Midbrain (tissue), 1 donor: ENCODE data around the gene KCNG2.

ENCODE experiments used
- DNase-seq: peaks from one replicate; lab custom pipeline; 2025; lab: John Stamatoyannopoulos, UW

The KCNG2 gene

DNA sequence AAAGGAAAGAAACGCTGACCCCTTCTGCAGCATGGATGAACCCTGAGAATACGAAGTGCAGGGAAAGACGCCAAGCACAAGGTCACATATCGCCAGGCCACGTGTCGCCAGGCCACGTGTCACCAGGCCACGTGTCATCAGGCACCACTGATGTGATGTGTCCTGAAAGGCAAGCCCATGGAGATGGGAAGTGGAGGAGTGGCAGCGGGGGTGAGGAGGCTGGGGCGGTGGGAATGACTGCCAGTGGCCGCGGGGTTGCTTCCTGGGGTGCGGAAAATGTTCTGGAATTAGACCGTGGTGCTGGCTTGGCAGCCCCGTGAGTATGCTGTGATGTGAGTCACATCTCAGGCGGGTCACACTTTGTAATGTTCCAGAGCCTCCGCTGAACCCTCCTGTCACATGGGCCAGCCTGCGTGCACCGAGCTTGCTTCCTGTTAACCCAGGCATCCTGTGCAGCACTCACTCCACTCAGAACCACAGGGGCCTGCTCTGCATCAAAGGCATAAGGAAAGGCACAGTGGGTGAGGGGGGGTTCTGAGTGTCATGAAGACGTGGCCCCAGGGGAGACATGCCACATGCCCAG, 114.8 kb downstream of the KCNG2 start:
- DNase-seq, result no peak

GRCh38 chr18:79912994-79913831, 115.5 kb downstream of the KCNG2 start:
- no peak for DNase-seq

- no peak for DNase-seq
Observed at GRCh38 chr18:79914614-79915160, 116.9 kb downstream of the KCNG2 start.

DNA sequence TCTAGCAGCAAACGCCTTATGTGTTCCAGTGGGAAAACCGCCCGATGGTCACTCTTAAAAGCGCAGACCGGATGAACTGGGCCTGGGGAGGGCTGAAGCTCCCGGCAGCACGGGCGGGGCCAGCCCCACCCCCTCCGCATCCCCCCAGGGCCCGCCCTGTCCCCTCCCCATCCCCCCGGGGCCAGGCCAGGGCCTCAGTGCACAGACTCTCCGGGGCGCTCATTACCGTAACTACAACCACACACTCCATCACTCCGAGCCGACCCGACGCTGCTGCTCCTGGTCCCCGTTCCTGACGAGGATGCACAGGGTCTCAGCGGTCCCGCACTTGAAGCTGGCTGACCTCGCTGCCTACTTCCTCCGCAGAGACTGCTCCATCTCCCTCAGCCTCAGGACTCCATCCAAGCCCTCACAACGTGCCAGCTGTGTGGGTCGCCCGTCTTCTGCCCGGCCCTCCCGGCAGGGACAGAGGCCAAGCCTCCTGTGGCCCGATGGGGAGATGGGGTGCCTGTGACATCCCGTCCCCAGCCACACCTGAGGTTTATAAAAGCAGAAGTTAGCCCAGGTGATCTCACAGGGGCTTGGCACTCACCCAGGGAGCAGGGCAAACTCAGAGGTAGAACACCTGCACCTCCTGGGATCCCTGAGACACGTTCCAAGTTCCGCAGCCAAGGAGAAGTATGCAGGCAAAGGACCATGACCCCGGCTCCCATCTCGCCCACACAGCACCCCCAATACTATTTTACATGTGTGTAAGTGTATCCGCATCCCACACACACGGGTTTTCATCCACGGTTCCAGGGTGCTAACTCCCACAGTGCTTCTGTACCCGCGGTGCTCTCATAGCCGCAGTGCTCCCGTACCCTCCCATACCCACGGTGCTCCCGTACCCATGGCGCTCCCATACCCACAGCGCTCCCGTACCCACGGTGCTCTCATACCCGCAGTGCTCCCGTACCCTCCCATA, 117.7 kb downstream of the KCNG2 start:
- DNase-seq, result no peak

GRCh38 chr18:79916128-79916494, 118.4 kb downstream of the KCNG2 start:
- DNase-seq, result no peak

DNA sequence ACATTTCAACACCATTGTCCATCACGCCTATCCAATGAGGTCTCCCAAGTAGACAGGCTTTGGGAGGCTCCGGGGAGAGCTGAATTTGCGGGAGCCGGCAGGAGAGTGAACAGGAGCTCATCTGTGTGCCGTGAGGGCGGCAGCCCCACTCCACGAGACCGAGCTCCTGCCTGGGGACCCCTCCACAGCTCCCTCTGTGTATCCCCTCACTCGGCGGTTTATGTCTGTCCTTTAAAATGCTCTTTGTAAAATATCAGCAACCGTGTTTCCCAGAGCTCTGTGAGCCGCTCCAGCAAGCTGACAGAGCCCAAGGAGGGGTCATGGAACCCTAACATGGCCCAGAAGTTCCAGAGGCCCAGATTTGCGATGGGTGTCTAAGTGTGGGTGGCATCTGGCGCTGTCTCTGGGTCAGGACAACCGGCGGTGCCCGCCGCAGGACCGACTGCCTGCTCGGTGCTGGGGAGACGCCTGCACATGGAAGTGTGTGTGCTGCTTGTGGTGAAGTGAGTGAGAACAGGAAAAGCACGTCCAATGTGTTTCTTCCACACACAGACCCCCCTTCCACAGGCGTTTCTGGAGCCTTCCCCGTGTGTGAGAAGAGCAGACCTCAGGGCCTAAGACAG, 118.9 kb downstream of the KCNG2 start:
- DNase-seq, result no peak

- no peak for DNase-seq
Observed at GRCh38 chr18:79917169-79917852, 119.6 kb downstream of the KCNG2 start.

- no peak for DNase-seq
Observed at GRCh38 chr18:79917853-79918614, 120.3 kb downstream of the KCNG2 start.

- DNase-seq, result no peak
Observed at GRCh38 chr18:79918615-79919011, 120.9 kb downstream of the KCNG2 start.

- DNase-seq, result no peak
Observed at GRCh38 chr18:79919089-79919488, 121.4 kb downstream of the KCNG2 start.

- DNase-seq, result no peak
Observed at GRCh38 chr18:79921984-79922965, 124.5 kb downstream of the KCNG2 start.

DNA sequence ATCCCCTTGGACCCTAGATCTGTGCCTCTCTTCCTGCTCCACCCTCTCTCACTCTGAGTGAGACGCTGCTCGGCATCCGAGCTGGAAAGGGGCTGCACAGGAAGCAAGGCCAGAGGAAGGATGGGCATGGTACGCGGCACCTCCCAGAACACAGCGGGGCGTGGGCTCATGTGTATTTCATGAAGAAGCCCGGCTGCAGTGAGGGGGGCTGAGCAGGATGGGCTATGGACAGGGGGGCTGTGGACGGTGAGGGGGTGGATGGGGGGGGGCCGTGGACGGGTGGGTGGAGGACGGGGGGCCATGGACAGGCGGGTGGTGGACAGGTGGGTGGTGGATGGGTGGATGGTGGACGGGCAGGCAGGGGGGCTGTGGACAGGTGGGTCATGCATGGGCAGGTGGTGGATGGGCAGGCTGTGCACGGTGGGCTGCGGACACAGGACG, 125.3 kb downstream of the KCNG2 start:
- DNase-seq, result no peak

DNA sequence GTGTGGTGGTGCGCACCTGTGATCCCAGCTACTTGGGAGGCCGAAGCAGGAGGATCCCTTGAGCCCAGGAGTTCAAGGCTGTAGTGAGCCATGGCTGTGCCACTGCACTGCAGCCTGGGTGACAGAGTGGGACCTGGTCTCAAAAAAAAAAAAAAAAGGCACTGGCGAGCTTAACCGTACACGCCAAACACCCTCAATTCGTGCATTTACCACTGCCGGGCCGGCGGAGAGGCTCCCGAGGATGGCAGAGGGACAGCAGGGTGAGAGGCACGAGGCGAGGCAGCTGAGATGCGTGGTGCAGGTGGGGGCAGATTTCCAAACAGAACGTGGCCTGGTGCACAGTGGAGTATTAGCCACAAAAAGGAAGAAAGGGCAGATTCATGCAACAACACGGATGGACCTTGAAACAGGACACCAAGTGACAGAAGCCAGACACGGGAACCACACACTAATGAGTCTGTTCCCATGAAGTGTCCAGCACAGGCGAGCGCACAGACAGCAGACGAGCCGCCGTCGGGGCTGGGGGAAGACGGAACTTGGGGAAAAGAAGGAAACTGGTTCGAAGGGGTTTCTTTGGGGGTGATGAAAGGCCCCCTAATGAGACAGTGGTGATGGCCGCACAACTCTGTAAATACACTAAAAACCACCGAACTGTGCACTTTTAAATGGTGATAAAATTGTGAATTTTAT, 126.3 kb downstream of the KCNG2 start:
- no peak for DNase-seq

GRCh38 chr18:79924814-79925731, 127.3 kb downstream of the KCNG2 start:
- peak; percentile 68 for DNase-seq

GRCh38 chr18:79926306-79926705, 128.6 kb downstream of the KCNG2 start:
- no peak for DNase-seq

DNA sequence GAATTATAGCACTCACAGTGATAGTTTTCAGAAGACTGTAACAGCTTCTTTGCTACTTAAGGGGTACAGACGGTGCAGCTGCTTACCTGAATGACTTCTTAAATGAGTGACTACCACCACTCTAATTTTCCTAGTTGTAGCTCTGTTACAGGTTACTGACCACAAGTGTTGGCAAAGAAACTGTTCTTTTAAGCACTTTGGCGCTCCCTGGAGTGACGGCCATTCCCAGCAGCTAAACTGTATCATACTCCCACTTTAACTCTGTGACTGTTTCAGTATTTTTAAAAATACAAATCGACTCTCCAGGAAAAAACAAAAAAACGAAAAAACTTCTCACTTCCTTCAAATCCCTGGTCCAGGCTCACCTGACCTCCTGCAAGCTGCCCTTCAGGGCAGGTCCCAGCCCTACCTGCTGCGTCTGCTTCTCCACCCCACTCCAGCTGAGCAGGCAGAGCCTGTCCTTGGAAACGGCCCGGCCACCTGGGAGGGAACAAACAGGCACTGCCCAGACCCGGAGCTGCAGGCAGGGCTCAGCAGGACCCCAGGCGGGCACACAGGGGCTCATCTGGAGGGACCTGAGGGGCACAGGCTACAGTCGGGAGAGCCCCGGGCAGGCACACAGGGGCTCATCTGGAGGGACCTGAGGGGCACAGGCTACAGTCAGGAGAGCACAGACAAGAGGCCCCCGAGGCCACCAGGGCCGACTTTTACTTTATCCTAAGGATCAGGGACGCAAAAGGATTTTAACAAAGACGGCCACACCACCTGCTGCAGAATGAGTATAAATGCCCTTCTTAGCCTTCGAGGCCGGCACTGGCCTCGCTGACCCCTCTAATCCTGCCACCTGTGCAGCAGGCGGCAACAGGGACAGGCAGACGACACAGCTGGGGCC, 129.2 kb downstream of the KCNG2 start:
- no peak for DNase-seq
